ENCODE data around the gene LDAH.

GRCh38 chr2:20667531-20668401, 155.1 kb downstream of the LDAH start:
- TF ChIP-seq BCL3 (IDR thresholded peaks at IDR 0.05) (no peak), POLR2A (IDR thresholded peaks at IDR 0.05; ENCODE audit: low read length) (no peak), CTCF (IDR thresholded peaks at IDR 0.05) (no peak), USF2 (IDR thresholded peaks at IDR 0.05) (no peak)

All from A549 (cell line).